GM19455 (cell line): Measurements from ENCODE around the gene PIAS4.

Experiments used
- ATAC-seq: cut with Tn5 transposase; IDR thresholded peaks from one replicate; pipeline ENCODE4 v1.9.1; 2021; ENCODE audit not compliant: unreplicated experiment

PIAS4 gene

DNA sequence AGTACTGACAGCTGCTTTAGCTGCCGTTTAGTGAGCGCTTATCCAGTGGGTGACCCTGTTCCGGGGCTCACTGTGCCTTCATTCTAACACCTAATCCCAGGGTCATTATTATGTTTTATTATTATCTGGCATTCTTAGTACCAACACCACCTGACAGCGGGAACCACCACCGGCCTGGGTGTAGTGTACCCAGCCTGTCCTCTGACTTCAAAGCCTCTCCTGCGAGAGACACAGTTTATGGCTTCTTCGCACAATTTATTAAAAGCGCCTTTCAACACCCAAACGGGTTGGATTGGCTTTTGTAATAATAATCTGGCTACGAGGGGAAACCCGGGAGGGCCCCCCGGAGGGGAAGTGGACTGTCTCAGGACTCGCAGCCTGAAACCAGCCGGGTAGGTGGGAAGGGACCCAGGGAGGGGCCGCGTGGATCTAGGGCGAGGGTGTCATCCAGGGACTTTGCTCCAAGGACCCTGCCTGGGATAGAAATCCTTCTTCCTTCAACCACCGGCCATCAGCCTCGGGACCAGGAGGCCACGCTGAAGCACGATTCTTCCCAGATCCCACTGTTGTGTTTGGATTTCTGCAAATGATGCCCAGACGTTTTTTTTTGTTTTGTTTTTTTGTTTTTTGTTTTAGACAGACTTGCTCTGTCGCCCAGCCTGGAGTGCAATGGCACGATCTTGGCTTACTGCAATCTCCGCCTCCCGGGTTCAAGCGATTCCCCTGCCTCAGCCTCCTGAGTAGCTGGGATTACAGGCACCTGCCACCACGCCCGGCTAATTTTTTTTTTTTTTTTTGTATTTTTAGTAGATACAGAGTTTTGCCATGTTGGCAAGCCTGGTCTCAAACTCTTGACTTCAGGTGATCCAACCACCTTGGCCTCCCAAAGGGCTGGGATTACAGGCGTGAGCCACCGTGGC is 60.8 kb downstream of the PIAS4 start:
- no peak for ATAC-seq

GRCh38 chr19:4069331-4069959 is 61.9 kb downstream of the PIAS4 start:
- no peak for ATAC-seq

GRCh38 chr19:4071610-4072009 is 64.1 kb downstream of the PIAS4 start:
- ATAC-seq = no peak

DNA sequence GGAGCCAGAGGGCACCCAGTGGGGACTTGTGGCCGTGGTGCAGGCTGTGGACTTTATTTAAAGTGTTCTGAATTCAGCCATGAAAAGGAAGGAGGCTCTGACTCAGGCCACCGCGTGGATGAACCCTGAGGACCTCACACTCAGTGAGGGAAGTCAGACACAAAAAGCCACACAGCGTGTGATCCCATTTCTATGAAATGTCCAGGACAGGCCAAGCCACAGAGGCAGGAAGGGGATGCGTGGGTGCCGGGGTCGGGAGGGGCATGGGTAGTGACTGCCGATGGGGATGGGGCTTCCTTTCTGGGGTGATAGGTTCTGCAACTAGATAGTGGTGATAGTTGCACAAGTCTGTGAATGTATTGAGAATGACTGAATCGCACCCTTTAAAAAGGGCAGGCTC is 67.8 kb downstream of the PIAS4 start:
- ATAC-seq = no peak

DNA sequence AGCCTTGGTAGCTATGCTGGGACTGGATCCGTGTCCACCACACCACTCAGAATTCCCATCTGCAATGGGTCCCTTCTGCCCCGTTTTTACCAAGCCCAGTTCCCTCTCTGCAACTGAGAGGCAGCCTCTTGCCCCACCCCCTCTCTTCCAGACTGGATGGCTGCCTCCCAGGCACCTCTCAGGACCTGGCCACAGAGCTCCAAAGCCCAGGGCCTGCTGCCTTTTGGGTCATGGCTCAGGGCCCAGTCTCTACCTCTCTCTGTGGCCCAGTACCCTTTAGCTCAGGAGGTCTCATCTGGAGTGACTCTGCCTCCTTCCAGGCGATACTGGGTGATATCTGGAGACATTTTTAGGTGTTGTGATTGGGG is 69.5 kb downstream of the PIAS4 start:
- no peak for ATAC-seq

DNA sequence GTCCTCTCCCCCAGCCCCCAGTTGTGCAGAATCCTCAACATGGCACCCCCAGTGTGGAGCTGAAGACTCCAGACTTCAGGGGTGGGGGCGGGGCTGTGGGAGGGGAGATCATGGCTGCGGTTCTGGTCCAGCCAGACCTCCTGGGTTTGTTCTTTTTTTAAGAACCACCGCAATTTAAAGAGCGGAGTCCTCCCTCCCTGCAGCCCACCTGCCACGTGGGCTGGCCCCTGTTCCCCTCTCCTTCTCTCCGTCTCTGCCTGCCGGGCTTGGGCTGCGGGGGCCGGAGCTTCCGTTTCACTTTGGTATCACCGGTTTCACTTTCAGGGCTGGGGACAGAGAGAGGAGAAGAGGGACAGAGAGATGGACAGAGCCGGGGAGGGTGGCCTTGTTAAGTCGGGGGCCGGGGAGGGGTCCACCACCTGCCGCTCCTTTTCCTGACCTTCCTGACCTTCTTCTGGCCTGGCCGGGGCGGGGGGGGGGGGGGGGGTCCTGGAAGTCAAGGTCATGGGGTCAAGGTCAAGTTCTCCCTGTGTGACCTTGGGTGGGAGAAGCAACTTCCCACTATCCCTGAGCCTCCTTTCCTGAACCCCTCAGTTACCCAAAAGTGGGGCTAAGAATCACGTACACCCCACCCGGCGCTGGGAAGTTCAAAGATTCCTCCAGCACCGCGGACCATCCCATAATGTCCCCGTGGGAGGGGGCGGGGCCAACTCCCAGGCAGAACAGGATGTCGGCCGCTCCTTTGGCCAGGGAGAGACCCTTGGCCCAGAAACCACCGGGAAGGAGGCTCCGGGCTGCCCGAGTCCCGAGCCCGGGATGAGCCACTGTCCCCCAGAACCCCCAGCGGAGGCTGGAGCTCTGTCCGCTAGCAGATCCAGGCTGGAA is 70.5 kb downstream of the PIAS4 start:
- ATAC-seq = no peak

DNA sequence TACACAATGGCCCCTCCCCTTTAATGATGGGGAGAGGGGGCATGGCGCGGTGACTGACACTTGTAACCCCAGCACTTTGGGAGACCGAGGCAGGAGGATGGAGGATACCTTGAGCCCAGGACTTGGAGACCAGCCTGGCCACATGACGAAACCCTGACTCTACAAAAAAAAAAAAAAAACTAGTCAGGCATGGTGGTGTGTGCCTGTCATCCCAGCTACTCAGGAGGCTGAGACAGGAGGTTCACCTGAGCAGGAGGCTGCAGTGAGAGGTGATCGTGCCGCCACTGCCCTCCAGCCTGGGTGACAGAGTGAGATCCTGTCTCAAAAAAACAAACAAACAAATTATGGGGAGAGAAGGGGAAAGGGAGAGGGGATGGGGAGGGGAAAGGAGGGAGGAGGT is 72.9 kb downstream of the PIAS4 start:
- no peak for ATAC-seq

- ATAC-seq = no peak
These were observed 74.0 kb downstream of the PIAS4 start for GRCh38 chr19:4081441-4082129.

- no peak for ATAC-seq
These were observed 74.6 kb downstream of the PIAS4 start for GRCh38 chr19:4082172-4082571.

DNA sequence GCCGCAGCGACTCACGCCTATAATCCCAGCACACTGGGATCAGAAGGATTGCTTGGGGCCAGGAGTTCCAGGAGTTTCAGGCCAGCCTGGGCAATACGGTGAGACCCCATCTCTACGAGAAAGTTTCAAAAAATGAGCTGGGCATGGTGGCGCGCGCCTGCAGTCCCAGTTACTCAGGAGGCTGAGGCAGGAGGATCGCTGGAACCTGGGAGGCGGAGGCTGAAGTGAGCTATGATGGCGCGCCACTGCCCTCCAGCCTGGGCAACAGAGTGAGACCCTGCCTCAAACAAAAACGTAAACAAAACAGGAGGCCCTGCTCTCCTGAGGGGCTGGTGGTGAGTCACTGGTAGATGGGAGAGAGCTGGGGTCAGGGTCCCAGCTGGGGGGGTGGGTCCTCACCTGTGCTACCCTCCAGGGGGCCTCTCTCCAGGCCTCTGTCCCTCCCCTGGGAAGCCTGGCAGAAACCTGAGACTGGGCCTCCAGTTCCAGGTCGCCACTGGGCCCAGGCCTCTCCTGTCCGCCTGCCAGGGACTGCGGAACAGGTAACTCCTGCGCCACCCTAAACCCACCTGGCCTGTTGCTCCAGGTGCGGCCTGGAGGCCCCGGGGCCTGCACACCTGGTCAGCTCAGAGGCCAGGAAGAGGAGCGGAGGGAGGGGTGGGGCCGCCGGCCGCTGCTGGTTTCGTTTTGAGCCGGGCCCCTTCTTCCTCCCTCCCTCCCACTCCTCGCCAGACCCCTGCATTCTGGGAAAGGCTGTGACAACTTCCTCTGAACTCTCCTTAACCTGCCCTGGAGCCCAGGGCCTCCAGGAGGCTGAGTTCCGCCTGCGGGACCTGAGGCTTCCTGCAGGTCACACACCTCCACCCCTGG is 76.4 kb downstream of the PIAS4 start:
- ATAC-seq = no peak

DNA sequence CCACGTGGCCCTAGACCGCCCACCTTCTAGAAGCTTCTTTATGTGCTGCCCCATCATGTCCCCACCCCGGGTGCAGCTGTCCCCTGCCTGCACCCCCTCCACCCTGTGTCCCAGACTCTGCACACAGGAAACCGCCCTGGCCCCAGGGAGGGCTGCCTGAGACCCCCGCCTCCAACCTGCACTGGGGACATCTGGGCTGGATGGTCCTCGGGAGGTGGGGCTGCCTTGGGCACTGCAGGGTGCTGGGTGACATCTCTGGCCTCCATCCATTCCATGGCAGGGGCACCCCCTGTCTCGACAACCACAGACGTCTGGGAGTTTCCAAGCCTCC is 77.0 kb downstream of the PIAS4 start:
- ATAC-seq = no peak

- no peak for ATAC-seq
These were observed 78.9 kb downstream of the PIAS4 start for GRCh38 chr19:4086411-4086867.

DNA sequence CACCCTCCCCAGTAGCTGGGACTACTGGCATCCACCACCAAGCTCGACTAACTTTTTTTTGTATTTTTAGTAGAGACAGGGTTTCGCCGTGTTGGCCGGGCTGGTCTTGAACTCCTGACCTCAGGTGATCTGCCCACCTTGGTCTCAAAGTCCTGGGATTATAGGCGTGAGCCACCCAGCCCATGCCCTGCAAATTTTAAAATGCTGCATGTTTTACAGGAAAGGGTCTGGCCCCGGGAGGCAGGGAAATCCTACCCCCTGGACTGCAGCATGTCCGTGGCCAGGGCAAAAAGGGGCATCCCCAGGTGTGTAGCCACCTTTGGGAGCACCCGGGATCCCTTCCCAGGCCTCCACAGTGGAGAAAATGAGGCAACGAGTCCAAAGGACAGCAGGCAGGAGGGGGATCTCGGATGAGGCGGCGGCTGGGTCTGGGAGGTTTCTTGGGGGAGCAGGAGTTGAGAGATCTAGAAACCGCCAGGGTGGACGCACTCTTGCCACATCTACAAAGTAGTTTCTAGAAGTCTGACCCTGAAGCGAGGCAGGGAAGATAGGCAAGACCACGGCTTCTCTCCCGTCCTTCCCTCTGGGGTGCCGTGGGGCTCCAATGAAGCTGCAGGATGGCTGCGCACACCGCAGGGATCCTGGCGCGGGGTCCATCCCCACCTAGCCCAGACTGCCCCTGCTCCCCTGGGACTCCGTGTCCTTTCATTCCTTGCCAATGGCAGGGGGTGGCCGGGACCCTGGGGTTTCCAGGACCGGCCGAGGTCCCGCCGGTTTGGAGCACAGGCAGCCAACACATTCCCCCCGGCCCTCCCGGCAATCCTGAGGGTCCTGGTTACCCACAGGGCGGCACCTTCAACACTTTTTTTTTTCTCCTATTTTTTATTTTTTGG is 80.5 kb downstream of the PIAS4 start:
- no peak for ATAC-seq

GRCh38 chr19:4088975-4089374 is 81.4 kb downstream of the PIAS4 start:
- no peak for ATAC-seq
